Fibroblast of skin of scalp (primary cell): Measurements from ENCODE around the gene CCDC9B.

Source experiments
- DNase-seq: peaks from one replicate; pipeline ENCODE4 v3.0.0-alpha.2; 2013

CCDC9B gene

GRCh38 chr15:40329804-40330203 is 10.9 kb downstream of the CCDC9B start:
- DNase-seq: peak; percentile 47

- DNase-seq: no peak
Measured at GRCh38 chr15:40328751-40329150, 12.0 kb downstream of the CCDC9B start.

GRCh38 chr15:40328176-40328575 is 12.6 kb downstream of the CCDC9B start:
- peak; percentile 66 for DNase-seq

GRCh38 chr15:40327457-40327856 is 13.3 kb downstream of the CCDC9B start:
- no peak for DNase-seq

- no peak for DNase-seq
Measured at GRCh38 chr15:40325700-40326099, 15.0 kb downstream of the CCDC9B start.

- peak; percentile 25 for DNase-seq
Measured at GRCh38 chr15:40325188-40325587, 15.6 kb downstream of the CCDC9B start.

- peak; percentile 37 for DNase-seq
Measured at GRCh38 chr15:40323953-40324937, 16.5 kb downstream of the CCDC9B start.

GRCh38 chr15:40323239-40323952 is 17.3 kb downstream of the CCDC9B start, which contains the start of gene INAFM2:
Gene INAFM2, plus strand, starts transcription at chr15:40323692. Its CDS starts 364 bp downstream, at chr15:40324056.
- peak; percentile 97 for DNase-seq

GRCh38 chr15:40322531-40323238 is 18.1 kb downstream of the CCDC9B start:
- peak; percentile 85 for DNase-seq

- DNase-seq: peak; percentile 74
Measured at GRCh38 chr15:40320931-40321371, 19.8 kb downstream of the CCDC9B start.

- no peak for DNase-seq
Measured at GRCh38 chr15:40320409-40320808, 20.3 kb downstream of the CCDC9B start.

- no peak for DNase-seq
Measured at GRCh38 chr15:40317580-40317979, 23.2 kb downstream of the CCDC9B start.

GRCh38 chr15:40316931-40317330 is 23.8 kb downstream of the CCDC9B start:
- DNase-seq: no peak

- DNase-seq: no peak
Measured at GRCh38 chr15:40314723-40315276, 25.9 kb downstream of the CCDC9B start.

- no peak for DNase-seq
Measured at GRCh38 chr15:40313531-40314398, 27.0 kb downstream of the CCDC9B start.

GRCh38 chr15:40312370-40313158 is 28.2 kb downstream of the CCDC9B start:
- no peak for DNase-seq

GRCh38 chr15:40310993-40311392 is 29.7 kb downstream of the CCDC9B start:
- no peak for DNase-seq

GRCh38 chr15:40310001-40310959 is 30.5 kb downstream of the CCDC9B start:
- DNase-seq: peak; percentile 34

GRCh38 chr15:40309344-40309862 is 31.3 kb downstream of the CCDC9B start:
- no peak for DNase-seq
